GM21786 (cell line): Measurements from ENCODE around the gene TMEM87B.

ENCODE experiments used
- ATAC-seq: cut with Tn5 transposase; IDR thresholded peaks from one replicate; pipeline ENCODE4 v1.9.1; 2021; ENCODE audit not compliant: unreplicated experiment

Gene TMEM87B

DNA sequence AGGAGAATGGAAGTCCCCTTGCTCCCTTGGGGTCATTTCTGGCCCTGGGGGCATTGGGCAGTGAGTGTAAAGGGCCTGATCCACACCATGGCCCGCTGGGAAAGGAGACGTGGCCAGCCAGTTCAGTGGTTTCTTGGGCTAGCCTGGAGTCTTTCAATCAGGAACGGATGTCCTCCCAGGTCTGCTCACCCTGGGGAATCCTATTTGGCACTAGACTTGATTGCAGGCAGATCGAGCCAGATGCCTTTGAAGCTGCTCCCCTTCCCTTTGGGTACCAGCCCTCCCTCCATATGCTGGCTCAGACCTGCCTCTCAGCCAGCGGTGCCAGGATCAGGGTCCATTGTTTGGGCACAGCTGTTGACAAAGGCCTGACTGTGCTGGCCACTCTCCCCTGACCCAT is 94.1 kb downstream of the TMEM87B start:
- ATAC-seq, result no peak

DNA sequence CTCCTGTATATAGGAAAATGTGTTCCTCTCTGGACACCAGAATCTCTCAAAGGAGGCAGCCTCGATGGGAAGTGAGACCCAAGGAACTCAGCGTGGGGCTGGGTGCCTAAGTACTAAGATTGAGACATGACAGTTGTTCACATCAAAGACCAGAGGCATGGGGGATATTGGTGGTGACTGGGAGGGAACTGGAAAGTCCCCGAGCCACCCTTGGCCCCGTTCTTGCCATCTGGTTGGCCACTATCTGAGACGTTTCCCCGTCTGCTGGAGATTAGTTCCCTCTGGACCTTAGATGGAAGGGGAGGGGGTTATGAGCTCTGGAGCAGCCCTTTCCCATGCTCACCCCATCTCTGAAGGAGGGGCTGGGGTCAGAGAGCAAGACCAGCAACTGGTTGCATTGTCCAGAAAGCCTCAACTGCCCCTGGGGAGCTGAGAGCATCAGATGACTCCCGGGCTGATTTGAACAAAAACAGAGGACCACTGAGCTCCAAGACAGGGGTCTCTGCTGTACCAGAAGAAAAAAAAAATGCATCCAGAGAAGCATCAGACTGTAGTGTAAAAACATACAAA is 94.9 kb downstream of the TMEM87B start:
- ATAC-seq, result no peak

DNA sequence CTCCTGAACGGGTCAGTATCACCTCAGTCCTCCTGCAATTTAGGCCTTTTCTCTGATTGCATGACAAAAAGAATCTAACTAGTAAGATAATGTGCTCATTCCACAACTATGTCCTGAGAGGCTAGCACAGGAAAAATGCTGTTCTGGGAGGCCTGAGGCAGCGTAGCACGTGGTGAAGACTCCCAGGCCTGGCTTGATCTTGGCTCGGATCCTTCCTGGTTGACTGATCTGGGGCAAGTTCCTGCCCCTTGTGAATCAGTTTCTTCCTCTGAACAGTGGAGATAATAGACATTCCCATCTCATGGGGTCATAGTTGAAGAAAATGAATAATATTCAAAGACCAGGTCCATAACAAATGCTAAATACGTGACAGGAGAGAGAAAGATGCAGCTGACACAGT is 95.4 kb downstream of the TMEM87B start:
- no peak for ATAC-seq

DNA sequence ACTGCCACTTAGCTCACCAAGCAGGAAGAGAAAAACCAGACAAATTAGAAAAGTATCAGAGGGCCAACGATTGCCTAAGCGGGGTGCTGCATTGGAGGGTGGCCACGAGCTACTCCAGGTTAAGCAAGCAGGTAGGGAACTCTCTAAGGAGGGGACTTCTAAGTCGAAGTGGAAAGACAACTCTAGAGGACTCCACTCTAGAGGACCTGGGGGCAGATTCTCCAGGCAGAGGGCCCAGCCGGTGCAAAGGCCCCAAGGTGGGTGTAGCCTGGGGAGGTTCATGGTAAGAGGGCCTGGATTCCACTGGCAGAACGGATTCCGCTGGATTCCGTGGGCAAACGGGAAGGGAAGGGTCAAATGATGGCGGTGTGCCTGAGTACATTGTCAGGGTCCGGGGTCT is 95.8 kb downstream of the TMEM87B start:
- no peak for ATAC-seq

DNA sequence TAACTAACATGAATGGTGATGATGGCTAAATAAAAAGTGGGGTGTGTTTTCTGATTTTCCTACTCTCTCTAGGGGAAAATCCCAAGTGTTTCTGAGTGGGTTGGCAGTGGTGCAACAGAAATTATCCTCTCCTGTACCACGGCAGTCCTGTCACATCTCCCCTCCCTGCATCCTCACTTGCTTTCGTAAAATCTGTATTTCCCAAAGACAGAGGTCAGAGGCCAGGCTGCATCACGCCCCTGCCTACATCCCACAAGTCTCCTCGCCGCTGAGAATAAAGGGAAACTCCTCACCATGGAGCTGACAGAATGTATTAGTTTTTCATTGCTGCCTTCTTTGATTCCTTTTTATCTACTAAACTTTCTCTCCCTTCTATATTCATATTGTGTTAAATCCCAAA is 96.2 kb downstream of the TMEM87B start:
- ATAC-seq, result no peak

DNA sequence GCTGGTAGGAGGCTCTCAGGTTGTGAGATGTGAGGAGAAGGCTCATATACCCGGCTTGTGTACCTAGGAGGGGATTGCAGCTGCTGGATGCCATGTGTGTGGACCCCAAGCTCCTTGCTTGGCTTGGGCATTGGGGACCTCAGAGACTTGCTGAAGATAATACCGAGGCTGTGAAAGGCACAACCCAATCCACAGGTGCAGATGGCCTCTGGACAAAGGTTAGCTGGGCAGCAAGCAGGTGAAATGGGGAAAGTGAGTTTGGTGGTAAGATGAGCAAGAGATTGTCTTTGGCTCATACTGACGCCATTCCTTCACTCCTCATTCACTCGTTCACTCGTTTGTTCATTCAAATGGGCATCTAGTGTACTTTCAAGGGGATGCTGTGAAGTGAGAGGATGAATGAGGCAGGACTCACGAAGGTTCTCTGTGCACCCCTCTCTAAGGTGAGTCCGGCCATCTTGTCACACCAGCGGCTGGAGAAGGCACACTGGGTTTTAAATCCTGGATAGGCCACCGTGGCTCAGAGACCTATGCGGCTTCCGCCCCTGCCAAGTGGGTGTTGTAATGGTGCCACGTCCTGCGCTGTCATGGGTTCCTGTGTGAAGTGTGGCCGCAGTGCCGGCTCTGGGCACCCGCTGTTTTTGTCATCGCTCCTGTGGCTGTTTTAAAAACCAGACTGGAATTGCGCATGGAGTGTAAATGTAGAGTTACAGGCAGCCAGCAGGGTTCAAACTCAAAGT is 96.8 kb downstream of the TMEM87B start:
- ATAC-seq, result no peak

DNA sequence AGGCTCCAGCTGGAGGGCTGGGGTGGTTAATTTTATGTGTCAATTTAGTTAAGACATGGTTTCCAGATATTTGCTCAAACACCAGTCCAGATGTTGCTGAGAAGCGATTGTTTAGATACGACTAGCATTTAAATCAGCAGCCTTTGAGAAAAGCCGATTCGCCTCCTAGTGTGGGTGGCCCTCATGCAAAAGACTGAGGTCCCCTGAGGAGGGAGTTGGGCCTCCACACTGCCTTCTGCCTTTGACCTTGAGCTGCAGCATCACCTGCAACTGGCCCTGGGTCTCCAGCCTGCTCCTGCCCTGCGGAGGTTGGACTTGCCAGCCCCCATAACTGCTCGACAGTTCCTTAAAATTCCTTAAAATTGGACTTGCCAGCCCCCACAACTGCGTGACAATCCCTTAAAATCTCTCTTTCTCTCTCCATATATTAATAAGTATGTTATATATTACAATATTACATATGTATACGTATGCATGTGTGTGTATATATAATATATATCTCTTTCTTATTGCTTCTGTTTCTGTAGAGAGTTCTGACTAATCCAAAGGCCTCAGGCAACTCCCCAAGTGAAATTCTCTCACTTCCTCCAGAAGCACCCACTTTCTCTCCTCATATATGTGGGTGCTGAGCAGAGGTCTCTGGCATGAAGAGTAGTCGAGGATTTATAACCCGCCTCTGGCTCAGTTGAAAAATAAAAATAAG is 97.6 kb downstream of the TMEM87B start:
- ATAC-seq, result no peak

DNA sequence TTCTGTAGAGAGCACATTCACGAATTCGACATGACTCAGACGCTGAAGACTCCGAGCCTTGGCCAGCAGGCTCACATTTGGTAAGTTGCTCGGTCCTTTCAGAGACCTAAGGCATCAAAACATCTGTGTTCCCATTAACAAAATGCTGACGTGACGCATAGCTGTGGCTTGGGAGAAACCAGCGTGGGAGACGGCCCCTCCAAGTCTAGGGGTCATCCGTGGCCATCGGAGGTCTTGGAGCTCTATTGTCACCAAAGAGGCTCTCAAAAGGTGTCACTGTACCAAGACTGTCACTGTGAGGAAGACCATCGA is 98.1 kb downstream of the TMEM87B start:
- no peak for ATAC-seq

DNA sequence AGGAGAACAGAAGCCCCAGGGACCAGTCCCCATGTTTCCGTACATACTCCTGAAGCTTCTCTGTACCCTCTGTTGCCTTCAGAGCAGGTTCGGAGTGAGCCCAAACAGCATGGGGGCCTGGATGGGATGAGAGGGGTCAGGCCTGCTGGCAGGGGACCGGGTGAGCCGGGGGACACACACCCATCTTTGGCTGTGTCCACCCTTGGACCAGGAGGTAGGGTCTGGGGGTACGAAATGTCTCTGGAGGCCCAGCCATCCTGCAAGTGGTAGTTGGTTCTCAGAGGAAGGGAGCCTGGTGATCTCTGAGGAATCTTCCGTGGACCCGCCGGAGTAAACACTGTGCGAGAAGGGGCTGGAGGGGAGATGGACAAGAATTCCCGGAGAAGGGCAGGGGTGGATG is 98.4 kb downstream of the TMEM87B start:
- no peak for ATAC-seq

DNA sequence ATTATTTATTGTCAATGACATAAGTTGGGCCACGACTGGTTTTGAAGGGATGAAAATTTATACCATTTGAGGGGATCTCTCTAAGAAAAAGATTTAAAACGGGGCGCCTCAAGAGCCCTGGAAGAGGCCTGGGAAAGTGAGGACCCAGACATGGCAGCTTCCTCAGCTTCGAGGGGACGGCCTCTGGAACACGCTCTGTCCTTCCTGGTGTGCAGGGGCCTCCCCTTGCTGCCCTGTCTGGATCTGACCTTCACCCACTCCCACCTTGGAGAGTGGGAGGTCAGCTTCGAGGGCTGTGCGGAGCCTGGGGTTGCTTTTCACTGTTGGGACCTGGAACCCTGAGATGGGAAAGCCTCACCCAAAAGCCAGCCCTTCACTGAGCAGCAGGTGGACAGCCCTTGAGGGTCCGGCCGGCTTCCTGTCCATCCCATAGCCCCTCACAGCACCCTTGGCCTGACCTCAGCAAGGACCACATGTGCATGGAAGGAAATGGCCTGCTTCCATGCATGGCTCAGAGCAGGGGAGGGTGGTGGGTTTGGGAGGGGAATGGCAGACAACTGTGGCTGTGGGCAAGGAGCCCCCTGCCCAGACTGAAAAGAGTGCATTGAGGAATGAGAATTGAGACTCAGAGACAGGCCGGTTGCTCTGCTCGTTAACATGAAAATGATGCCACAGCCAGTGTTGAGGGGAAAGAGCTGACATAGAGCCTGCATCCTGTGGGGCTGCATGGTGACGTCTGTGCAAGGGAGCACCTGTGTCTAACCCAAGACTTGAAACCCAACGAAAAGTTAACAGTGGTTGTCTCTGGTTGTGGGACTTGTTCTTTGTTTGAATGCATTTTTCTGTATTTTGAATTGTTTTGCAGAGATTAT is 99.4 kb downstream of the TMEM87B start:
- ATAC-seq, result no peak

DNA sequence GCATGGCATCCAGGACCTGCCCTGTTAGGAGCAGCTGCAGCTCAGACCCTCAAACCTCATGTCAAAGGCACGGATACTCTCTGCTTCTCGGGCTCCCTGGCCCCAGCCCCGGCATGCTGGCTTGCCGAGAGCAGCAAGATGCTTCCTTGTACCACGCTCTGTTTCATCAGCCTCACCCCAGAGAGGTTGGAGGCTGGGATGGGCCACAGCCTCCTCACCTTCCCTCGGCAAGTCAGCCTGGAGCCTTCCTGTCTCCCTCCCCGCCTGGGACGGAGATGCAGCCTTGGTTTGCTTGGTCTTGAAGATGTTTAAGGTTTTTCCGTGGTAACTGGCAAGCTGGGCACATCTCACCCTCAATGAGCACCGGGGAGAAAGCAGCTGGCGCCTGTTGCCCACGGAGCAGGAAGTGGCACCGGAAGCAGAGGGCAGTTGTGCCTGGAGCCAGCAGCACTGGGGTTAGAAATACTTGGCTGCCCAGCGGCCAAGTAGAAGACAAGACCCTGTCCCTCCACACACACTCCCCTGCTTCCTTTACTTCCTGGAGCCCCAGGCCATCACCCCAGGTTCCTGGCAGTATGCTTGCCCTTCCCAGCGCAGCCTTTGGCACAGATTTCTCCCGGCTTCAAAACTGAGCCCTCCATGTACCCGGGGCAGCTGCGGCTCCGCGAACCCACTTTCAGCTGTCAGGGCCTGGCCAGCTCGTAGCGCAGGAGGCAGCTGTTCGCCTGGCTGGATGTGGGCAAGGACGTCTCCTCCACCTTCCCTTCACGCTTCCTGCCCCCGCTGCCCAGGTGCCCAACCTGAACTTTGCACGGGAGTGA is 100.5 kb downstream of the TMEM87B start:
- no peak for ATAC-seq

DNA sequence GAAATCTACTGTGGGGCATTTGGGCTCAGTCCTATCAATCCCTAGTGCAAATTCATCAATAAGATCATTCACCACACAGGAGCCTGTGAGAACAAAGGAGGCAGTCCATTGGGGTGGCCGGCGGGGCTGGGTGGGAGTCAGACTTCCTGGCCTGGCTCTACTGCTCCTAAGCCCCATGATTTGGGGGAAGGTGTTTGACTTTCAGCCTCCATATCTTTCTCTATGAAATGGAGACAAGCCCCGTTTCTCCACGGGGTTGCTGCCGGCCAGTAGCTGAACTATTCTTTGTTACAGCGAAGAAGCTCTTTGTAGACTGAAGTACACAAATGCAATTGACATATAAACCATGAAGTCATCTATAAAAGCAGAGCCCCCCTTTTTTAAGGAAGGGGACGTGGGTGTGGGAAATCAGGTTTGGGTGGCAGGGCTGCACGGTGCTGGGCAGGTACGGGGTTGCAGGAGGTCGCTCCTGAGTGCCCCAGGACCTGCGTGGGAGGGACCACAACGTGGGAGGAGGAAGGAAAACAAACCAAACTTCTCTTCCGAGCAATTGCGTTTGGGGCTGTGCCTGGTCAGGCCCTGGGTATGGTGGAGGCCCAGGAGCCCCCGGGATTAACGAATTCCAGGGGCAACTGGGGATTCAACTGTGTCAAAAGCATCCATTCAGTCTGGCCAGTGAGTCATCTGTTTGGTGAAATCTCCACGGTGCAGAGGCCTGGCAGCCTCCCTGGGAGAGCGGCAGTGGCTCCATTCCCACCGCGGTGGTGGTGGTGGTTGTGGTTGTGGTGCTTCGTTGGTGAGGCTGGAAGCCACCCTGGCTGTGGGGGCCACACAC is 101.3 kb downstream of the TMEM87B start:
- no peak for ATAC-seq

DNA sequence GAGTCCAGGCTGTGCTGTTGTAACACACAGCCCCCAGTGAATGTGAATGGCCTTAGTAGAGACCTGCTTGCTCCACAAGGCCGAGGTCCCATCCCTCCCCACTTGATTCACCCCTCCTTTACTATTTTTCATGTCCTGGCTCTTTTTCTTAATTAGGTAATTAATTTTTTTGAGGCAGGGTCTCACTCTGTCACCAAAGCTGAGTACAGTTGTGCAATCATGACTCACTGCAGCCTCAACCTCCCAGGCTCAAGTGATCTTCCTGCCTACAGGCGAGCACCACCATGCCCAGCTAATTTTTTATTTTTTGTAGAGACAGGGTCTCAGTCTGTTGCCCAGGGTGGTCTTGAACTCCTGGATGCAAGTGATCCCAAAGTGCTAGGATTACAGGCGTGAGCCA is 102.4 kb downstream of the TMEM87B start:
- no peak for ATAC-seq

DNA sequence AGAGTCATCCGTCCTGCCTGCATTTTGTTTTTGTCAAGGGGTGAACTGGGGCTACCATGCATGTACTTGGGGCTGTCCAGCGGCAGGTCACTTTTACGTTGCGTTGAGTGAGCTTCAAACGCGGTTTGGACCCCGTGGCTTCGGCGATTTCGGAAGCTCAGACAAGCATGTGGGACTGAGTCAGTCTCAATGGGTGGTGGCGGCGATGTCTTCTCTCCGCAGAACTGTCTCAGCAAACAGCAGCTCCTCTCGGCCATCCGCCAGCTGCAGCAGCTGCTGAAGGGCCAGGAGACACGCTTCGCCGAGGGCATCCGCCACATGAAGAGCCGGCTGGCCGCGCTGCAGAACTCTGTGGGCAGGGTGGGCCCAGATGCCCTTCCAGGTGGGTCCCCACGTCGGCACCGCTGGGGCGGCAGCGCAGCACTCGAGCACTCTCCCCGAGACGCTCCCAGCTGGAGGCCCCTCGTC is 104.4 kb downstream of the TMEM87B start:
- ATAC-seq, result no peak

DNA sequence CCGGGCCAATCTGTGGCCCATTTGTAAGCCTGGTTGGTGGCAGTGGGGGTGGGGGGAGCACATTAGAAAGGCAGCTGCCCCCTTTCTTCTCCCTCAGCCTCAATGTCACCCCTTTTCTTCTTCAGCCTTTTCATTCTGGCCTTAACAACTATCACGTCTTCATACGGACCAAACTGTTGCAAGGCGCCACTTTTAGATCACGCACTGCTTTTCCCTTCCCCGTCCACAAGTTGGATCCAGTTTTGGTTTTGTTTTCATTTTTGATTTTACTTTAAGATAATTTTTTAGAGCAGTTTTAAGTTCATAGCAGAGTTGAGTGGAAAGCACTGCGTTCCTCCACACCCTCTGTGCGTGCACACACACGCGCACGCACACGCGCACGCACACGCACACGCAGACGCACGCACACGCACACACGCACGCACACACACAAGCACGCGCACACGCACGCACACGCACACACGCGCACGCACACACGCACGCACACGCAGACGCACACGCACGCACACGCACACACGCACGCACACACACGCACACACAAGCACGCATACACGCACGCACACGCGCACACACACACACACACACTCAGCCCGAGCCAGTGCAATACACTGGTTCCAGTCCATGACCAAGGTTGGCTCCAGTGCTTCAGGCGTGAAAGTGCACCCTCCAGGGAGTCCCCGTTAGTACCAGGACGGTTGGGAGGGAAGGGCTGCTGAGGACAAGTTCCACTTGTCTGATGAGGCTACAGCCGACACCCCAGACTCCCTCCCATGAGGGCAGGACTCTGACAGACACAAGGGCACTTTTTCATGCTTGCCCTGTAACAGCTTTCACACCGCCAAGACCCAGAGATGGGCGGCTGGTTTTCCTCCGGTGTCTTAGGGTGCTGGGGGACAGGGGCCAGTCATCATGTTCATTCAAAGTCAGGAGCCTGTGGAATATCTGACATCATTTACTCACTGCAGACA is 105.5 kb downstream of the TMEM87B start:
- no peak for ATAC-seq

DNA sequence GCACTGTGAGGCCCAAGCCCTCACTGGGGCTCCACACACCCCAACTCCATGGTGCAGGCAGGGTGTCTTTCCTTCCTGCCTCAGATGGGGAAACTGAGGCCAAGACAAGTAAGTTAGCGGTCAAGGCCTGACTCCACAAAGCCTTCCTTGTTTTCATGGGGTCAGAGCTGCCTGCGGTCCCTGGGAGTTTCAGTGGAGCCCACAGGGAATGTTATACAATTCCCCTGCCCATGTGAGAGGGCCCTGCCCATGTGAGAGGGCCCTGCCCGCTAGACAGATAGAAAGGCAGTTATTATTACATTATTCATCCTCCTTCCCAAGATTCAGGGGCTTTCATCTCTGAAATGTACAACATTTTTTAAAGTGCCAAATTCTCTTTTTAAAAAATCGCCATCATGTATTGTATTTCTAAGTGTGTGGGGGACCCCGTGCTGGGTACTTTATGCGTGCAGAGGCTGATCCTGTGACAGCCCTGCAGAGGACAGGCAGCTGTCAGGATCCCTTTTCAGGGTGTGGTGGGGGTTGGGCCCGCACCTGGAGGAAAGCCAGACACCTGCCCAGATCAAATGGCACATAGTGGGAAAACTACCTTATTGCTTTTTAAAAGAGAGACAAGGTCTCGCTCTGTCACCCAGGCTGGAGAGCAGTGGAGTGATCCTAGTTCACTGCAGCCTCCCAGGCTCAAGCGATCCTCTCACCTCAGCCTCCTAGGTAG is 106.5 kb downstream of the TMEM87B start:
- no peak for ATAC-seq

DNA sequence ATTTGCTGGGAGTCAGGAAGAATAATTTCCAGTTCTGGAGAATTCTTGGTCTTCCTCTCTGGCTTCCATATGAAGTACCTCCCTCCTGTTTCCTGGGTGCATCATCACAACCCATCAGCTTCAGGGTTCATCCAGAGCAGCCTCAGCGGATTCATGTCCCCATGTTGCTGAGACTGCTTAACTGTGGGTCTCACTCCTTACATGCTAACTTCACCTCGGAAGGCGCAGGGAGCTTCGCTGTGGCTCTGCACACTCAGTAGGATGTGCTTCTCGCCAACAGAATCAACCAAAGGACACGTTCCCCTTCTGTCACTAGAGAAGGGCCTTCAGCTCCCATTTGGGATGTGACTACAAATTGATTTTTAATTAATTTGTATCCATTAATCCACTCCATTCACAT is 107.3 kb downstream of the TMEM87B start:
- ATAC-seq, result no peak

DNA sequence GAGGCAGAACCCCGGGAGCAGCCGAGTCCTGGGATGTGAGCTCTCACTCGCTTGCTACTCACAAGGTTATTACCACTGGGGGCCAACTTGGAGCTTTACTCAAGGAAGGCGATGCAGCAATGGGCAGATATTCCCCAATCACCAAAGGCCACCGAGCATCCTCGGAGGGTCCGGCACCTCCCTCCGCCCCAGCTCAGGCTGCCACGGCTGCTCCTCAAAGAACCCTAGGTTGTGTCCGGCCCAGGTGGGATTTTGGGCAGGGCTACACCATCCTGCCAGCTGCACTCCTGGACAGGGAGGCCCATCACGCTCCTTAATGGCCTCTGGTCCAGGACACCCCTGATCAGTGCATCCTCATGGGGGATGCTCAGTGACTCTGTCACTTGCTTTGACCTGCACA is 107.9 kb downstream of the TMEM87B start:
- ATAC-seq, result no peak
